Epithelial cell of proximal tubule (primary cell): ENCODE measurements around the gene MTARC1. TPM values are rescaled to one million over a fixed set of nuclear protein-coding genes. Genes with fewer than 3 reads are reported as not detected.

ENCODE experiments used
- DNase-seq: peaks from one replicate; pipeline ENCODE4 v3.0.0-alpha.2; 2011; ENCODE audit warnings: low read depth
- H3K4me3 ChIP-seq: 2 replicates; pipeline ENCODE4 v1.5.1; 2011; ENCODE audit warnings: low read depth, mild to moderate bottlenecking, low read length
- total RNA-seq: library from RNA; depleted of rRNA; stranded (reverse); fragments of >200 nt; gene quantifications from 2 replicates; pipeline ENCODE4 v1.2.3, GENCODE V29; 2015
- TF ChIP-seq, protein P1 (sequence below): conservative IDR thresholded peaks from 2 replicates; pipeline ENCODE4 v1.5.1; 2012; ENCODE audit warnings: low read depth, mild to moderate bottlenecking, low read length

The MTARC1 gene
- total RNA-seq, 1 donor from 2014 or later = 3.9 TPM

DNA sequence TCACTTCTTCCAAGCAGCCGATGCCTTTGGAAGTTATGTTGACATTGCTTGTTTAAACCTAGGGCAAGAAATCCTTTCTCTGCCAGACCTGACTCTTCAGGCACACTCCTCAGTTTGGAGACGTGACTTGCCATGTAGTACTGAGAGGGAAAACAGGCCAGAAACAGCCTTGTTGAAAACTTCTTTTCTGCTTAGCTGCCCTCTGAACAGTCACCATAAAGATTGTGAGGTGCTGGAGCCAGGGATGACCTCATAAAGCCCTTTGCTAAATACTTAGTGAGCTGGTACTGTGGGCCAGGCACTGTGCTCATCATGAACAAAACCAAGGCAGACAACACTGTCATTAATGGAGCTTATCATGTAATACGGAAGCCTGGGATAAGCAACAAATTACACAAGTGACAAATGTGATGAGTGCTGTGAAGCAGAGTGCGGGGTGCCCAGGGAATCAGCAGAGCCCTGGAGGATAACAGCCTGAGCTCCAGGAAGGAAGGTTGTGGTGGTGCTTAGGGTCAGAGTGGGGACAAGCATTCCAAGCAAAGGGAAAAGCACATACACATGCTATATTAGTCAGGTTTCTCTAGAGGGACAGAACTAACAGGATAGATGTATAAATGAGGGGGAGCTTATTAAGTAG, 42.4 kb downstream of the MTARC1 start:
- DNase-seq = no peak
- no peak overlapping the region for H3K4me3 ChIP-seq
- TF ChIP-seq, protein P1, sequence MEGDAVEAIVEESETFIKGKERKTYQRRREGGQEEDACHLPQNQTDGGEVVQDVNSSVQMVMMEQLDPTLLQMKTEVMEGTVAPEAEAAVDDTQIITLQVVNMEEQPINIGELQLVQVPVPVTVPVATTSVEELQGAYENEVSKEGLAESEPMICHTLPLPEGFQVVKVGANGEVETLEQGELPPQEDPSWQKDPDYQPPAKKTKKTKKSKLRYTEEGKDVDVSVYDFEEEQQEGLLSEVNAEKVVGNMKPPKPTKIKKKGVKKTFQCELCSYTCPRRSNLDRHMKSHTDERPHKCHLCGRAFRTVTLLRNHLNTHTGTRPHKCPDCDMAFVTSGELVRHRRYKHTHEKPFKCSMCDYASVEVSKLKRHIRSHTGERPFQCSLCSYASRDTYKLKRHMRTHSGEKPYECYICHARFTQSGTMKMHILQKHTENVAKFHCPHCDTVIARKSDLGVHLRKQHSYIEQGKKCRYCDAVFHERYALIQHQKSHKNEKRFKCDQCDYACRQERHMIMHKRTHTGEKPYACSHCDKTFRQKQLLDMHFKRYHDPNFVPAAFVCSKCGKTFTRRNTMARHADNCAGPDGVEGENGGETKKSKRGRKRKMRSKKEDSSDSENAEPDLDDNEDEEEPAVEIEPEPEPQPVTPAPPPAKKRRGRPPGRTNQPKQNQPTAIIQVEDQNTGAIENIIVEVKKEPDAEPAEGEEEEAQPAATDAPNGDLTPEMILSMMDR = no peak

DNA sequence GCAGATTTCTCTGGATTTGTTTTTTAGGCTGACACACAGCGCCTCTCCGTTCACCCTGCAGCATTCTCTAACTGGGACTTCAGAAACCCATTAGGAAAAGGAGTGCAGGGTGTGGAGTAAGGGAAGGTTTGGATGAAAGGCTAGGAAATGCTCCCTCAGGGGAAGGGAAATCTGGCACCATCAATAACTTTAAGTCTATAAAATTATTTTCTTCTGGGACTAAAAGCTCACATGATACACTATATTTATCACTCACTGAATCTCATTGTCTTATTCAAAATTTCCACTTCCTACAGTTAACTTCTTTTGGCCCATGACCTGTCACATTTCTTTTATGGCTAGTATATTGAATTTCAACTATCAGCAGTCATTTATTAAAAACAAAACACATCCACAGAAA, 46.7 kb downstream of the MTARC1 start:
- H3K4me3 ChIP-seq = no peak overlapping the region
- TF ChIP-seq, protein P1 = no peak
- DNase-seq = no peak

DNA sequence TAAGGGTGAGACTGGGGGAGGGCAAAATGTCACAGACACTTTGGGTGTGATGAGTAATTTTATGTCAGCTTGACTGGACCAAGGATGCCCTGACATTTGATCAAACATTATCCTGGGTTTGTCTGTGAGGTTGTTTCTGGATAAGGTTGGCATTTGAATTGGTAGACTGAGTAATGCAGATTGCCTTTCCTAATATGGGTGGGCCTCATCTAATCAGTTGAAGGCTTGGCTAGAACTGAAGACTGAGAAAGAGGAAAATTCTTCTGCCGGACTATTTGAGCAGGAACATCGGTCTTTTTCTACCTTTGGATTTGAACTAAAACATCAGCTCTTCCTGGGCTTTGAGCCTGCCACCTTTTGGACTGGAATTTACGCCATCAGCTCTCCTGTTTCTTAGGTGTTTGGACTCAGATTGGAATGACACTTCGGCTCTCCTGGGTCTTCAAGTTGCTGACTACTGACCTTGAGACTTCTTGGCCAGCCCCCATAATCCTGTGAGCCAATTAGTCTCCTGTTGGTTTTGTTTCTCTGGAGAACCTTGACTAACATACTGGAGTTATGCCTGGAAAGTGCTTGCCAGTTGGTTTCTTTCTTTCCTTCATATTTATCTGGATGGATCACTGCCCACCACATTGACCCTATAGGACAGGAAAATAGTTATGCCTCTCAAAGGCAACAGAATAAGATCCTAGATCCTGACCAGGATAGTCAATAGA, 47.6 kb downstream of the MTARC1 start:
- TF ChIP-seq, protein P1 = no peak
- no peak for DNase-seq
- no peak overlapping the region for H3K4me3 ChIP-seq

Other genes with a start within 250 kb of the MTARC1 start
- 5.5 and 6.7 TPM in 2 replicates for gene C1orf115, start 96.5 kb upstream of the MTARC1 start, total RNA-seq
- 7.7 and 13.8 TPM in 2 replicates for gene MTARC2, start 38.6 kb upstream of the MTARC1 start, total RNA-seq
- 0.63 and 0.87 TPM in 2 replicates for gene HLX, start 92.5 kb downstream of the MTARC1 start, total RNA-seq